HCT116 (cell line): ENCODE results near the gene PLCG2. TPM values are rescaled to one million over a fixed set of nuclear protein-coding genes. Genes with fewer than 3 reads are reported as not detected.

Source experiments
- ATAC-seq: fragments of 200-7000 bp; cut with Tn5 transposase; 2 replicates; pipeline ENCODE4 v1.9.1; 2020; ENCODE audit warnings: mild to moderate bottlenecking, moderate library complexity
- Bru-seq: library from RNA; stranded (reverse); fragments of 400-500 nt; gene quantifications from one replicate; lab custom pipeline; 2021; lab: Mats Ljungman, UMichigan
- BruChase-seq, 2 experiments: library from RNA; stranded (reverse); fragments of 400-500 nt; gene quantifications; one replicate each; lab custom pipeline; 2021; lab: Mats Ljungman, UMichigan
- BruUV-seq: library from RNA; stranded (reverse); fragments of 400-500 nt; replicated peaks from 2 replicates; lab custom pipeline; 2021; lab: Mats Ljungman, UMichigan
- CTCF ChIA-PET: fragments of 300-600 bp; sonication (Branson Sonifier 250); formaldehyde crosslinking; loops from one replicate; lab custom pipeline; 2021; ENCODE audit warnings: antibody characterized with exemption; lab: Charles Lee
- POLR2A ChIA-PET: fragments of 300-600, 350-600 bp; sonication (Branson Sonifier 250); formaldehyde crosslinking; loops from one replicate; lab custom pipeline; 2021; ENCODE audit warnings: antibody characterized with exemption; lab: Charles Lee
- RAD21 ChIA-PET, 2 experiments: fragments of 300-600 bp; sonication (Branson Sonifier 250); formaldehyde crosslinking; loops; one replicate each; lab custom pipeline; 2023; ENCODE audit warnings: low total read pairs in 2 of 2; ENCODE audit not compliant: uncharacterized antibody in 2 of 2, unreplicated experiment in 2 of 2, low non-redundant PET in 1 of 2; lab: Charles Lee
- DNase-seq: peaks from one replicate; pipeline ENCODE4 v3.0.0-alpha.2; 2010; ENCODE audit warnings: low read depth, low spot score
- H2AFZ ChIP-seq: fragments of 200-600 bp; shearing (Covaris generic), sonication (generic); 2 replicates; pipeline ENCODE4 v1.6.1; 2017; ENCODE audit warnings: low read depth, mixed run types, mixed read lengths, antibody characterized with exemption, low read length; ENCODE audit not compliant: poor library complexity, severe bottlenecking
- H3K27ac ChIP-seq: 2 replicates; pipeline ENCODE4 v1.5.1; 2012; ENCODE audit warnings: low read depth, low read length
- H3K27me3 ChIP-seq: fragments of 200-600 bp; sonication (generic); 2 replicates; pipeline ENCODE4 v1.6.1; 2016; ENCODE audit warnings: mixed run types, low read length, mixed read lengths; ENCODE audit not compliant: insufficient read depth
- H3K36me3 ChIP-seq, 2 experiments: fragments of 200-500 bp in 1 of 2; fragments of 200-600 bp in 1 of 2; sonication (Bioruptor generic) in 1 of 2; sonication (generic) in 1 of 2; 2 replicates each; pipeline versions ENCODE4 v1.5.1 to v1.6.1; 2014 to 2016; ENCODE audit warnings: low read length in 2 of 2, inconsistent platforms in 1 of 2, mixed read lengths in 1 of 2, mixed run types in 1 of 2; ENCODE audit not compliant: insufficient read depth in 2 of 2, control insufficient read depth in 1 of 2
- H3K4me1 ChIP-seq, 2 experiments: fragments of 200-600 bp in 1 of 2; sonication (generic) in 1 of 2; 2 replicates each; pipeline versions ENCODE4 v1.5.1 to v1.6.1; 2012 to 2017; ENCODE audit warnings: low read length in 2 of 2, inconsistent platforms in 1 of 2, mild to moderate bottlenecking in 1 of 2, mixed read lengths in 1 of 2, mixed run types in 1 of 2, moderate library complexity in 1 of 2; ENCODE audit not compliant: insufficient read depth in 2 of 2, control insufficient read depth in 1 of 2
- H3K4me2 ChIP-seq: fragments of 200-600 bp; sonication (generic); 2 replicates; pipeline ENCODE4 v1.6.1; 2017; ENCODE audit warnings: mixed run types, low read length, mixed read lengths
- H3K4me3 ChIP-seq, 2 experiments: fragments of 200-600 bp in 1 of 2; sonication (generic) in 1 of 2; replicated peaks in 1 of 2; 2 replicates each; pipeline ENCODE4 v1.5.1; 2011 to 2016; ENCODE audit warnings: low read length in 2 of 2, control low read depth in 1 of 2, low read depth in 1 of 2, mild to moderate bottlenecking in 1 of 2, mixed read lengths in 1 of 2, mixed run types in 1 of 2
- H3K79me2 ChIP-seq: fragments of 200-600 bp; sonication (generic); 2 replicates; pipeline ENCODE4 v1.6.1; 2017; ENCODE audit warnings: mild to moderate bottlenecking, mixed run types, low read length, moderate library complexity, mixed read lengths; ENCODE audit not compliant: insufficient read depth
- H3K9ac ChIP-seq: fragments of 200-600 bp; sonication (generic); 2 replicates; pipeline ENCODE4 v1.6.1; 2016; ENCODE audit warnings: low read length, mixed read lengths
- H3K9me2 ChIP-seq: fragments of 200-600 bp; sonication (generic), shearing (Covaris generic); 2 replicates; pipeline ENCODE4 v1.6.1; 2017; ENCODE audit warnings: mixed run types, mild to moderate bottlenecking, moderate library complexity; ENCODE audit not compliant: insufficient read depth
- H3K9me3 ChIP-seq, 2 experiments: fragments of 200-500 bp in 1 of 2; fragments of 200-600 bp in 1 of 2; sonication (Bioruptor generic) in 1 of 2; sonication (generic) in 1 of 2; 2 replicates each; pipeline ENCODE4 v1.6.1; 2014 to 2017; ENCODE audit warnings: low read length in 2 of 2, mixed read lengths in 2 of 2, inconsistent platforms in 1 of 2, low read depth in 1 of 2, mild to moderate bottlenecking in 1 of 2, mixed run types in 1 of 2, moderate library complexity in 1 of 2; ENCODE audit not compliant: control insufficient read depth in 1 of 2, insufficient read depth in 1 of 2
- H4K20me1 ChIP-seq: fragments of 200-600 bp; sonication (generic), shearing (Covaris generic); 2 replicates; pipeline ENCODE4 v1.6.1; 2017; ENCODE audit warnings: mixed run types, mild to moderate bottlenecking, moderate library complexity; ENCODE audit not compliant: insufficient read depth
- CBX3 ChIP-seq: IDR thresholded peaks from 2 replicates; pipeline ENCODE4 v1.6.1; 2012; ENCODE audit warnings: low read depth
- CEBPB ChIP-seq: IDR thresholded peaks from 2 replicates; pipeline ENCODE4 v1.6.1; 2012; ENCODE audit warnings: low read depth
- CTCF ChIP-seq, 3 experiments: fragments of 200-600 bp in 1 of 3; sonication (generic) in 1 of 3; IDR thresholded peaks in 2 of 3; conservative IDR thresholded peaks in 1 of 3; 2 replicates each; pipeline ENCODE4 v1.5.1; 2012 to 2017; ENCODE audit warnings: low read depth in 2 of 3, low read length in 2 of 3, antibody characterized with exemption in 1 of 3, borderline replicate concordance in 1 of 3, control low read depth in 1 of 3, mild to moderate bottlenecking in 1 of 3, mixed read lengths in 1 of 3, mixed run types in 1 of 3, moderate library complexity in 1 of 3; ENCODE audit not compliant: insufficient read depth in 1 of 3
- ELF1 ChIP-seq: IDR thresholded peaks from 2 replicates; pipeline ENCODE4 v1.6.1; 2012; ENCODE audit warnings: low read depth, borderline replicate concordance
- EZH2phosphoT487 ChIP-seq: fragments of 200-600 bp; IDR thresholded peaks from 2 replicates; pipeline ENCODE4 v1.6.1; 2018; ENCODE audit warnings: antibody characterized with exemption, borderline replicate concordance
- FOSL1 ChIP-seq: IDR thresholded peaks from 2 replicates; pipeline ENCODE4 v1.6.1; 2012; ENCODE audit warnings: low read depth
- JUND ChIP-seq: IDR thresholded peaks from 2 replicates; pipeline ENCODE4 v1.6.1; 2012
- MAX ChIP-seq: IDR thresholded peaks from 2 replicates; pipeline ENCODE4 v1.6.1; 2012
- POLR2A ChIP-seq: IDR thresholded peaks from 2 replicates; pipeline ENCODE4 v1.7.0; 2011; ENCODE audit warnings: borderline replicate concordance; ENCODE audit not compliant: insufficient read depth, insufficient read length; ENCODE audit errors: extremely low read depth
- POLR2AphosphoS5 ChIP-seq: IDR thresholded peaks from 2 replicates; pipeline ENCODE4 v1.6.1; 2011; ENCODE audit warnings: mild to moderate bottlenecking, low read depth, low read length, moderate library complexity
- SIN3A ChIP-seq: IDR thresholded peaks from 2 replicates; pipeline ENCODE4 v1.6.1; 2012; ENCODE audit warnings: low read depth
- SP1 ChIP-seq: IDR thresholded peaks from 2 replicates; pipeline ENCODE4 v1.6.1; 2012; ENCODE audit warnings: low read depth
- SRF ChIP-seq: IDR thresholded peaks from 2 replicates; pipeline ENCODE4 v1.6.1; 2012; ENCODE audit warnings: low read depth
- TCF7L2 ChIP-seq: IDR thresholded peaks from 2 replicates; pipeline ENCODE4 v1.7.0; 2011; ENCODE audit warnings: borderline replicate concordance, inconsistent platforms; ENCODE audit not compliant: insufficient read depth, insufficient read length; ENCODE audit errors: extremely low read depth
- ZFX ChIP-seq: fragments of 450-650 bp; IDR thresholded peaks from 2 replicates; pipeline ENCODE4 v1.6.1; 2017
- intact Hi-C: fragments of 100-400 bp; cut with micrococcal nuclease; formaldehyde crosslinking; loops from 2 replicates; pipeline ENCODE4 v1.10.0; 2022
- long read RNA-seq: library from polyadenylated mRNA; unstranded; transcript quantifications from one replicate; pipeline ENCODE4 v2.0.0, GENCODE V29; 2021; ENCODE audit not compliant: unreplicated experiment
- polyA plus RNA-seq: library from polyadenylated mRNA; unstranded; fragments of >200 nt; gene quantifications from 2 replicates; pipeline ENCODE4 v1.2.1, GENCODE V29; 2012; ENCODE audit warnings: missing spikeins
- total RNA-seq: library from RNA; stranded (reverse); gene quantifications from one replicate; pipeline ENCODE4 v1.2.1, GENCODE V29; 2021; ENCODE audit not compliant: unreplicated experiment
- TF ChIP-seq, protein P1 (sequence below): IDR thresholded peaks from 2 replicates; pipeline ENCODE4 v1.6.1; 2011; ENCODE audit warnings: mild to moderate bottlenecking, low read length, moderate library complexity; ENCODE audit not compliant: insufficient replicate concordance; ENCODE audit errors: extremely low read depth
- TF ChIP-seq, protein P2 (sequence below): IDR thresholded peaks from 2 replicates; pipeline ENCODE4 v1.6.1; 2012

PLCG2 gene
- total RNA-seq (31.2 TPM), Bru-seq, nascent RNA (percentile 60 among the genes with signal in this experiment), BruChase-seq, experiment 1, labeled RNA remaining after a 6-hour chase (percentile 56 among the genes with signal in this experiment), BruChase-seq, experiment 2, labeled RNA remaining after a 2-hour chase (percentile 56 among the genes with signal in this experiment)
- 19.8 and 21.8 TPM in 2 replicates for polyA plus RNA-seq
- long read RNA-seq, full-length matches to known transcripts = 27 of 78 reads
- long read RNA-seq, partial matches to known transcripts = 36 of 78 reads
- long read RNA-seq, other reads (novel, unspliced or antisense) = 15 of 78 reads

DNA sequence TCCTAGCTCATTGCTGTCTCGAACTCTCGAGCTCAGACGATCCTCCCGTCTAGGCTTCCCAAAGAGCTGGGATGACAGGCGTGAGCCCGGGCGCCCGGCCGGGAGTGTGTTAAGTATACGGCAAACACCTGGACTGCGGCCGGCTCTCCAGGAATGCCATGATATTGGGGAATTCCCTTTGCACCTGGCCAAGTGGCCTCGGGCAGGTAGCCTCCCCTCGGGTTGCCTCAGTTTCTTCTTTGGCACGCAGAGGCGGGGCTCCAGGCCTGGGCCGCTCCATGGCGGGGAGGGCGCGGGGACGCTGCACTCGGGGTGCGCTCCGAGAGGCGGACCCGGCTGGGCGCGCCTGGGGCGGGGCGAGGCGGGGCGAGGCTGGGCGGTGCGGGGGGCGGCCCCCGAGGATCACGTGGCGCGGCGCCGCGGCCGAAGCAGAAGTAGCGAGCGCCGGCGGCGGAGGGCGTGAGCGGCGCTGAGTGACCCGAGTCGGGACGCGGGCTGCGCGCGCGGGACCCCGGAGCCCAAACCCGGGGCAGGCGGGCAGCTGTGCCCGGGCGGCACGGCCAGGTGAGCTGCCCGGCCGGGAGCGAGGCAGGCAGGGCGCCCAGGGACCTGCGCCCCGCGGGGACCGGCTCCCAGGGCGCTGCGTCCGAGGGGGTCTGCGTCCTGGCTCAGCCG lies at the start of gene PLCG2:
TSS of gene PLCG2 (plus strand) at position 431 of the 675 bp plus-strand sequence. CDS start 6,699 bp downstream, outside the sequence.
- RAD21 ChIA-PET = no interaction called here
- H4K20me1 ChIP-seq = no peaks in the 10 kb centered on the region
- no peaks in the 10 kb centered on the region for H3K9me2 ChIP-seq
- H3K36me3 ChIP-seq = no peaks in the 10 kb centered on the region
- H3K27ac ChIP-seq = peak within 1 kb of the TSS; percentile 50; the same call in 1 of the 2 replicates
- CTCF ChIA-PET = interaction anchor here (1.6 kb wide), 1 partner anchor 94 kb away, joined by 5 read pairs; no protein-coding TSS in a partner anchor
- ATAC-seq = peak; percentile 93
- H3K9ac ChIP-seq = peak within 1 kb of the TSS; percentile 75
- H3K4me1 ChIP-seq = peaks cover 0 to 17% of the 10 kb centered on the region in 2 experiments; a peak in 3 of 4 replicates
- intact Hi-C loops = loop anchor here (5.0 kb wide), 1 partner anchor 93 kb away; no protein-coding TSS in a partner anchor
- peak; percentile 47 for DNase-seq
- peak within 1 kb of the TSS; percentile 99 for H3K4me2 ChIP-seq
- H2AFZ ChIP-seq = peak within 1 kb of the TSS; percentile 97
- BruUV-seq = no TSS peak
- no peaks in the 10 kb centered on the region for H3K27me3 ChIP-seq
- no peaks in the 10 kb centered on the region; the same call in 1 of the 2 replicates for H3K79me2 ChIP-seq
- POLR2A ChIA-PET = no interaction called here
- no peaks in the 10 kb centered on the region for H3K9me3 ChIP-seq
- peak within 1 kb of the TSS; percentile 72 to 93 for H3K4me3 ChIP-seq
- TF ChIP-seq POLR2A (peak; percentile 54), CEBPB (no peak), ELF1 (no peak), FOSL1 (no peak), POLR2AphosphoS5 (peak; percentile 90), SRF (no peak), TCF7L2 (no peak), SIN3A (0 out of 2 replicates have a peak, but pooled peaks have one; percentile 24), EZH2phosphoT487 (no peak), ZFX (peak; percentile 48; the same call in 1 of the 2 replicates), CBX3 (no peak), CTCF (IDR thresholded peaks at IDR 0.05 in 2 of 3, conservative IDR thresholded peaks at IDR 0.05 in 1 of 3; ENCODE audit: borderline replicate concordance in 1 of 3, insufficient read depth in 1 of 3, low read depth in 2 of 3, low read length in 2 of 3) (no peak), MAX (peak; percentile 77; the same call in 1 of the 2 replicates), SP1 (no peak), JUND (no peak)
- TF ChIP-seq, protein P1, sequence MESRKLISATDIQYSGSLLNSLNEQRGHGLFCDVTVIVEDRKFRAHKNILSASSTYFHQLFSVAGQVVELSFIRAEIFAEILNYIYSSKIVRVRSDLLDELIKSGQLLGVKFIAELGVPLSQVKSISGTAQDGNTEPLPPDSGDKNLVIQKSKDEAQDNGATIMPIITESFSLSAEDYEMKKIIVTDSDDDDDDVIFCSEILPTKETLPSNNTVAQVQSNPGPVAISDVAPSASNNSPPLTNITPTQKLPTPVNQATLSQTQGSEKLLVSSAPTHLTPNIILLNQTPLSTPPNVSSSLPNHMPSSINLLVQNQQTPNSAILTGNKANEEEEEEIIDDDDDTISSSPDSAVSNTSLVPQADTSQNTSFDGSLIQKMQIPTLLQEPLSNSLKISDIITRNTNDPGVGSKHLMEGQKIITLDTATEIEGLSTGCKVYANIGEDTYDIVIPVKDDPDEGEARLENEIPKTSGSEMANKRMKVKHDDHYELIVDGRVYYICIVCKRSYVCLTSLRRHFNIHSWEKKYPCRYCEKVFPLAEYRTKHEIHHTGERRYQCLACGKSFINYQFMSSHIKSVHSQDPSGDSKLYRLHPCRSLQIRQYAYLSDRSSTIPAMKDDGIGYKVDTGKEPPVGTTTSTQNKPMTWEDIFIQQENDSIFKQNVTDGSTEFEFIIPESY = no peak
- TF ChIP-seq, protein P2, sequence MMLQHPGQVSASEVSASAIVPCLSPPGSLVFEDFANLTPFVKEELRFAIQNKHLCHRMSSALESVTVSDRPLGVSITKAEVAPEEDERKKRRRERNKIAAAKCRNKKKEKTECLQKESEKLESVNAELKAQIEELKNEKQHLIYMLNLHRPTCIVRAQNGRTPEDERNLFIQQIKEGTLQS = no peak
